Fibroblast of pulmonary artery (primary cell): Measurements from ENCODE around the gene JDP2.

Experiments
- DNase-seq: peaks from one replicate; pipeline ENCODE4 v3.0.0-alpha.2; 2010; ENCODE audit warnings: low read depth
- H3K4me3 ChIP-seq: replicated peaks from 2 replicates; pipeline ENCODE4 v1.5.1; 2011; ENCODE audit warnings: low read depth, mild to moderate bottlenecking, control low read depth, low read length, moderate library complexity
- TF ChIP-seq, protein P1 (sequence below): IDR thresholded peaks from 2 replicates; pipeline ENCODE4 v1.5.1; 2011; ENCODE audit warnings: mild to moderate bottlenecking, control low read depth, low read length, inconsistent platforms; ENCODE audit errors: missing control alignments

The JDP2 gene

DNA sequence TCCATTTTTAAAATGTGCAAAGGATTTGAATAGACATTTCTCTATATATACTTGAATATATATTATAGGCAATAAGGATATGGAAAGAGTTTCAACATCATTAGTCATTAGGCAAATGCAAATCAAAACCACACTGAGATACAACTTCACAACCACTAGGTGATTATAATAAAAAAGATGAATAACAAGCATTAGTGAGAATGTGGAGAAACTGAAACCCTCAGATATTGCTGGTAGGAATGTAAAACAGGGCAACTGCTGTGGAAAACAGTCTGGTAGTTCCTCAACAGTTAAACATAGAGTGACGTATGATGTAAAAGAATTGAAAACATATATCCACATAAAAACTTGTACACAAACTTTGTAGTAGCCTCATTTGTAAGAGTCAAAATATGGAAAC, 82.7 kb downstream of the JDP2 start:
- DNase-seq: no peak
- TF ChIP-seq, protein P1, sequence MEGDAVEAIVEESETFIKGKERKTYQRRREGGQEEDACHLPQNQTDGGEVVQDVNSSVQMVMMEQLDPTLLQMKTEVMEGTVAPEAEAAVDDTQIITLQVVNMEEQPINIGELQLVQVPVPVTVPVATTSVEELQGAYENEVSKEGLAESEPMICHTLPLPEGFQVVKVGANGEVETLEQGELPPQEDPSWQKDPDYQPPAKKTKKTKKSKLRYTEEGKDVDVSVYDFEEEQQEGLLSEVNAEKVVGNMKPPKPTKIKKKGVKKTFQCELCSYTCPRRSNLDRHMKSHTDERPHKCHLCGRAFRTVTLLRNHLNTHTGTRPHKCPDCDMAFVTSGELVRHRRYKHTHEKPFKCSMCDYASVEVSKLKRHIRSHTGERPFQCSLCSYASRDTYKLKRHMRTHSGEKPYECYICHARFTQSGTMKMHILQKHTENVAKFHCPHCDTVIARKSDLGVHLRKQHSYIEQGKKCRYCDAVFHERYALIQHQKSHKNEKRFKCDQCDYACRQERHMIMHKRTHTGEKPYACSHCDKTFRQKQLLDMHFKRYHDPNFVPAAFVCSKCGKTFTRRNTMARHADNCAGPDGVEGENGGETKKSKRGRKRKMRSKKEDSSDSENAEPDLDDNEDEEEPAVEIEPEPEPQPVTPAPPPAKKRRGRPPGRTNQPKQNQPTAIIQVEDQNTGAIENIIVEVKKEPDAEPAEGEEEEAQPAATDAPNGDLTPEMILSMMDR: no peak
- no peak overlapping the region for H3K4me3 ChIP-seq

DNA sequence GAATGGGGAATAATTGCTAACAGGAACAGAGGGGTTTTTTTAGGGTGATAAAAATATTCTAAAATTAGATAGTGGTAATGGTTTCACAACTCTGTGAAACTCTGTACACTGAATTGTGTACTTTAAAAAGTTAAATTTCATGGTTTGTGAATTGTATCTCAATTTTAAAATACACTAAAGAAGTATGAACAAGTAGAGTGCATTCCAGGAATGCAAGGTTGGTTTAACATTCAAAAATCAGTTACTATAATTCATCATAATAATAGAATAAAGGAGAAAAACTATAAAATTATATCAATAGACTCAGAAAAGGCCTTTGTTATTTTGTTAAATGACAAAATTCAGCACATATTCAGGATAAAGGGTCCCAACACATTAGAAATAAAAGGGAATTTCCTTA, 83.4 kb downstream of the JDP2 start:
- H3K4me3 ChIP-seq: no peak overlapping the region
- TF ChIP-seq, protein P1: no peak
- no peak for DNase-seq

DNA sequence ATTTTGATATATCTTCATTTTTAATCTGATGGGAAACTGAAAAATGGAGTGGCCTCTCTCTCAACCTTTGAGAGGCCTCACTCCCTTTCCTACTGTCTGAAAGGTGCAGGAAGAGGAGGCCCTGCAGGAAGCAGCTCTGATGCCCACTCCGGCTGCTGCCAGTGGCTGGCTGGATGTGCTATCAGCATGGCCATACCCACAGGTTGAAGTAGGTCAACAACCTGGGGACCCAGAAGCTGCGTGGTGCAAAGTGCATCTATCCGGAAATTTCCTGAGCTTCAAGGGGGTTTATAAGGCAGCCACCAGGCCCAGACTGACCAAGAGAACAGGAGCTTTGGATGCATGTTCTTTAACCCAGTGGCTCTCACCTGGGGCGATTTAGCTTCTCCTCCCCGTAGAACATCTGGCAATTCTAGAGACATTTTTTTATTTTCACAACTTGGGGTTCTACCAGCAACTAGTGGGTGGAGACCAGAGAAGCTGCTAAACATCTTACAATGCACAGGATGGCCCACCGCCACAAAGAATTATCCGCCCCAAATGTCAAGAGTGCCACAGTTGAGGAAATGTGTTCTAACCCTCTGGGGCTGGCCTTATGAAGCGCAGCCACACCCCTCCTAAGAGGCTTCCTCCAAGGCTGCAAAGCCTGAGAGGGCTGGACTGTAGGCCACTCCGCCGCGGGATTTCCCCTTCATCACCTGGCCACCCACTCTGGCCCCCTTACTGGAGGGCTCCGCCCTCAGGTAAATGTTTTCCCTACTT, 86.3 kb downstream of the JDP2 start:
- no peak for DNase-seq
- TF ChIP-seq, protein P1: no peak
- H3K4me3 ChIP-seq: no peak overlapping the region

DNA sequence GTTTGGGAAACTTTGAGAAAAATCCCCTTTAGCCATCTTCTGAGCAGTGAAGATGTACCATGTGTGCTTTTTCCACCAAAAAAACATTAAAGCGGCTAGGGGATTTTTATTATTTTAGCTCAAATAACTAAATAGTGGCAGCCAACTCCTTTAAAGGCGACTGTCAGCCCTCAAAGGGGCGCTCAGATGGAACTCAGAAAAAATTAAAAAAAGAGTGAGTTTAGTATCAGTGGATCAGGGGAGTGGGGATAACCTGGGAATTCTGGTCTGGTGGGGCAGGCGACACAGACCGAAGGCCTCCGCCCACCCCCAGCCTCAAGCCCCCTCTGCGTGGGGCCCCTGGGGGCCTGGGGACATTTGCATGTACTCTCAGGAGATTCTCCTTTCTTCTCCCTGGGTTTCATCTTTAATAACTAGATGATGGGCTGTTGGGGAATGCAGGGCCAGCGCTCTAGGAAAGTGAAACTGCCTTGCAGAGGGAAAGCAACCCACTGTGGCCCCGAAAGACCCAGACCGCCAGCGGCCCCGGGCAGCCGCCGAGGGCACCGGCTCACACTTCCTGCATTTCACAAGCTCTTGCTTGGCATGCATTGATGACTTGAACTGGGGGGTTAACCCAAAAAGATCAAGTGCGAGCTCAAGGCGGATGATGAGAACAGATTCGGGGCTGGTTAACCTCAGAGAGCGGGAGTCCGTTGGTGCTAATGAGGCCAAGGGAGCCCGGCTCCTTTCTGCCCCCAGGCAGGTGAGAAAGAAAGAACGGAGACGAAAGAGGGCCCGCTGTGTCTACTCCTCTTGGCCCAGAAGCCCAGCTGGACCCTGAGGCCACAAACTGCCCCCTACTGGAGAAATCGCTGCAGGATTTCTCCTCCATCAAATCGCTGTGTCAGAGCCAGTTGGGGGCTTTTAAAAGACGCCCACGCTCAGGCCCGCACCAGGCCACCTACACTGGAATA, 87.1 kb downstream of the JDP2 start:
- DNase-seq: no peak
- TF ChIP-seq, protein P1: peak; percentile 31
- peak overlapping the region; percentile 43 for H3K4me3 ChIP-seq

DNA sequence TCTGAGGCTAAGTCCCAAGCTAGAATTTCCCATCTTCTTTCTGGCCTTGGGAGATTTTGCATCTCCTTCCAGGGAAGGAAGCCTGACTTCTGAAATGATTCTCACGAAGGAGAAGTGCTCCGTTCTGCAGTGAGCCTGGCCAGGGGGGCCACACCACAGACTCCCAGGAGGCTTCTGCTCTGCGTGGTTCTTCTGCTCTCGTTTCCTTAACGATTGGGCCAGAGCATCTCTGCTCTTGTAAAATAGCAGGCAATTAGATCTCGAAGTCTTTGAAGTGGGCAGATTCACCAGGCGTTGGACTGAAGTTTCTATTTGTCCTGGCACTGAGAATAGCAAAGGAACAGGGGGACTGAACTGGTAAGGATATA, 87.8 kb downstream of the JDP2 start:
- H3K4me3 ChIP-seq: no peak overlapping the region
- TF ChIP-seq, protein P1: no peak
- no peak for DNase-seq

DNA sequence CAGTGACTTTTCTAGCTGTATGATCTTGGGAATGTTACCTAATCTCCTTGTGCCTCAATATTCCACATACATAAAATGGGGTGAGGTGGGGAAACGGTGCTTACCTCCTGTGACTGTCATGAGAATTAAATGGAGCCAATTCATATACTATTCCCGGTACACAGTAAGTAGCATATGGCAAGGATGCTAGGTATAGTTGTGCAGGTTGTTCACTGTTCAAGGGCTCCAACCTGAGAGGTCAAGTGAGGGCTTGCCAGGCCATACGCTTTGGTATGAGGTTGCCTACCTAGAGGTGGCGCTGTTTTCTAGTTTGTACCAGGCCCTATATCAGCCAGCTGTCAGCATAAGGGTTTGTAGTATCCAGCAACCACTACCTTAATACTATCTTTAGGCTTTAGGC, 90.8 kb downstream of the JDP2 start:
- H3K4me3 ChIP-seq: no peak overlapping the region
- peak; percentile 35 for DNase-seq
- TF ChIP-seq, protein P1: peak; percentile 41
